H1 (cell line): ENCODE results near the gene VAT1L. TPM values are rescaled to one million over a fixed set of nuclear protein-coding genes. Genes with fewer than 3 reads are reported as not detected.

ENCODE experiments used
- CTCF ChIA-PET: fragments of 300-600 bp; sonication (Branson Sonifier 250); formaldehyde crosslinking; loops from one replicate; lab custom pipeline; 2021; ENCODE audit not compliant: partially characterized antibody; lab: Charles Lee
- POLR2A ChIA-PET: fragments of 300-600 bp; sonication (Branson Sonifier 250); formaldehyde crosslinking; loops from one replicate; lab custom pipeline; 2021; ENCODE audit warnings: inconsistent platforms; ENCODE audit not compliant: partially characterized antibody; lab: Charles Lee
- DNase-seq, 2 experiments: peaks; one replicate each; pipeline versions ENCODE4 v3.0.0 to v3.0.0-alpha.2; 2010 to 2022; ENCODE audit warnings: low spot score in 2 of 2, low read depth in 1 of 2, mixed read lengths in 1 of 2
- FAIRE-seq: peaks from 2 replicates; lab custom pipeline; 2011; peaks lifted over from hg19 to GRCh38; lab: Jason Lieb, UNC
- H2AFZ ChIP-seq: 2 replicates; pipeline ENCODE4 v1.8.1; 2012; ENCODE audit warnings: low read length, inconsistent platforms
- H2AK5ac ChIP-seq: 2 replicates; pipeline ENCODE4 v1.6.1; 2013; ENCODE audit warnings: low read depth, low read length
- H2BK120ac ChIP-seq: replicated peaks from 2 replicates; pipeline ENCODE3; 2013; ENCODE audit warnings: low read depth, low read length, inconsistent platforms
- H2BK12ac ChIP-seq: 2 replicates; pipeline ENCODE4 v1.6.1; 2013; ENCODE audit warnings: low read depth, low read length
- H2BK15ac ChIP-seq: 2 replicates; pipeline ENCODE4 v1.6.1; 2013; ENCODE audit warnings: low read length
- H2BK20ac ChIP-seq: 2 replicates; pipeline ENCODE4 v1.6.1; 2013; ENCODE audit warnings: low read length
- H2BK5ac ChIP-seq: 2 replicates; pipeline ENCODE4 v1.6.1; 2013; ENCODE audit warnings: low read depth, low read length
- H3K14ac ChIP-seq: 2 replicates; pipeline ENCODE4 v1.6.1; 2013; ENCODE audit warnings: inconsistent platforms; ENCODE audit not compliant: insufficient read length
- H3K18ac ChIP-seq: 2 replicates; pipeline ENCODE4 v1.6.1; 2013; ENCODE audit warnings: low read length; ENCODE audit errors: extremely low read depth
- H3K23ac ChIP-seq: 2 replicates; pipeline ENCODE4 v1.6.1; 2013; ENCODE audit warnings: inconsistent platforms; ENCODE audit not compliant: insufficient read length
- H3K23me2 ChIP-seq: 2 replicates; pipeline ENCODE4 v1.6.1; 2013; ENCODE audit warnings: low read depth, low read length
- H3K27ac ChIP-seq: 2 replicates; pipeline ENCODE4 v1.6.1; 2011; ENCODE audit warnings: low read depth, low read length, inconsistent platforms
- H3K27me3 ChIP-seq, 4 experiments: replicated peaks in 1 of 4; 1 replicate in 1 of 4; 2 replicates in 3 of 4; pipeline versions ENCODE4 v1.6.1 to v1.8.1; 2011 to 2013; ENCODE audit warnings: low read length in 3 of 4, mild to moderate bottlenecking in 3 of 4, inconsistent platforms in 2 of 4, mixed read lengths in 2 of 4, moderate library complexity in 1 of 4; ENCODE audit not compliant: control insufficient read depth in 3 of 4, insufficient read depth in 3 of 4; ENCODE audit errors: extremely low read depth in 1 of 4
- H3K36me3 ChIP-seq, 4 experiments: 2 replicates each; pipeline versions ENCODE4 v1.6.1 to v1.8.1; 2011 to 2013; ENCODE audit warnings: mild to moderate bottlenecking in 4 of 4, low read length in 3 of 4, moderate library complexity in 2 of 4, control low read depth in 1 of 4, inconsistent platforms in 1 of 4; ENCODE audit not compliant: insufficient read depth in 4 of 4, control insufficient read depth in 2 of 4
- H3K4ac ChIP-seq: replicated peaks from 2 replicates; pipeline ENCODE3; 2013; ENCODE audit warnings: low read length, low read depth, mixed read lengths, inconsistent platforms; ENCODE audit not compliant: insufficient read length
- H3K4me1 ChIP-seq, 4 experiments: replicated peaks in 1 of 4; 1 replicate in 1 of 4; 2 replicates in 3 of 4; pipeline versions ENCODE4 v1.6.1 to v1.8.1; 2011 to 2013; ENCODE audit warnings: low read length in 3 of 4, inconsistent platforms in 2 of 4, mixed read lengths in 1 of 4; ENCODE audit not compliant: insufficient read depth in 4 of 4, control insufficient read depth in 3 of 4
- H3K4me2 ChIP-seq, 2 experiments: 2 replicates each; pipeline versions ENCODE4 v1.6.1 to v1.8.1; 2011 to 2013; ENCODE audit warnings: low read depth in 2 of 2, low read length in 2 of 2, control low read depth in 1 of 2, inconsistent platforms in 1 of 2, mild to moderate bottlenecking in 1 of 2; ENCODE audit not compliant: insufficient read depth in 1 of 2
- H3K4me3 ChIP-seq, 4 experiments: fragments of 200-600, 300-600 bp in 1 of 4; sonication (generic), shearing (Covaris generic), sonication (Bioruptor Twin) in 1 of 4; 2 replicates each; pipeline versions ENCODE4 v1.5.1 to v1.8.1; 2011 to 2016; ENCODE audit warnings: low read length in 4 of 4, low read depth in 3 of 4, control low read depth in 2 of 4, inconsistent platforms in 2 of 4, mild to moderate bottlenecking in 2 of 4, mixed read lengths in 1 of 4, moderate library complexity in 1 of 4; ENCODE audit not compliant: insufficient read depth in 2 of 4; ENCODE audit errors: extremely low read depth in 1 of 4
- H3K56ac ChIP-seq: replicated peaks from 2 replicates; pipeline ENCODE3; 2013; ENCODE audit warnings: low read depth, mild to moderate bottlenecking, mixed read lengths, low read length, inconsistent platforms; ENCODE audit not compliant: insufficient read length
- H3K79me1 ChIP-seq: 2 replicates; pipeline ENCODE4 v1.6.1; 2013; ENCODE audit warnings: low read depth, low read length, control low read depth
- H3K79me2 ChIP-seq, 2 experiments: 2 replicates each; pipeline versions ENCODE4 v1.6.1 to v1.8.1; 2012 to 2013; ENCODE audit warnings: low read length in 2 of 2, mild to moderate bottlenecking in 2 of 2, inconsistent platforms in 1 of 2; ENCODE audit not compliant: insufficient read depth in 2 of 2, control insufficient read depth in 1 of 2
- H3K9ac ChIP-seq, 4 experiments: replicated peaks in 1 of 4; 1 replicate in 1 of 4; 2 replicates in 3 of 4; pipeline versions ENCODE4 v1.6.1 to v1.8.1; 2011 to 2013; ENCODE audit warnings: low read depth in 3 of 4, low read length in 3 of 4, control low read depth in 2 of 4, mild to moderate bottlenecking in 2 of 4, moderate library complexity in 2 of 4, inconsistent platforms in 1 of 4; ENCODE audit errors: extremely low read depth in 1 of 4
- H3K9me3 ChIP-seq, 2 experiments: 2 replicates each; pipeline versions ENCODE4 v1.6.1 to v1.8.1; 2012 to 2013; ENCODE audit warnings: mild to moderate bottlenecking in 2 of 2, moderate library complexity in 2 of 2, control low read depth in 1 of 2, inconsistent platforms in 1 of 2, low read depth in 1 of 2, low read length in 1 of 2, mixed read lengths in 1 of 2; ENCODE audit not compliant: insufficient read depth in 2 of 2
- H4K20me1 ChIP-seq, 2 experiments: replicated peaks in 1 of 2; 2 replicates each; pipeline versions ENCODE3 to v1.8.1; 2011 to 2013; ENCODE audit warnings: inconsistent platforms in 2 of 2, low read length in 2 of 2, mild to moderate bottlenecking in 1 of 2; ENCODE audit not compliant: insufficient read depth in 2 of 2, control insufficient read depth in 1 of 2
- H4K5ac ChIP-seq: 2 replicates; pipeline ENCODE4 v1.6.1; 2013; ENCODE audit warnings: low read length, low read depth, mixed read lengths, inconsistent platforms; ENCODE audit not compliant: insufficient read length
- H4K8ac ChIP-seq: 2 replicates; pipeline ENCODE4 v1.8.0; 2013; ENCODE audit warnings: mild to moderate bottlenecking, moderate library complexity, low read length, inconsistent platforms; ENCODE audit not compliant: insufficient read depth; ENCODE audit errors: extremely low read depth
- H4K91ac ChIP-seq: replicated peaks from 2 replicates; pipeline ENCODE3; 2013; ENCODE audit warnings: low read length, mixed read lengths, inconsistent platforms; ENCODE audit not compliant: insufficient read length
- BACH1 ChIP-seq: IDR thresholded peaks from 2 replicates; pipeline ENCODE4 v1.6.1; 2012; ENCODE audit warnings: low read length, improper control_type of control experiment
- SUZ12 ChIP-seq: fragments of 200-600 bp; sonication (generic); IDR thresholded peaks from 2 replicates; pipeline ENCODE4 v1.6.1; 2012; ENCODE audit warnings: mild to moderate bottlenecking, inconsistent platforms, low read length, moderate library complexity, mixed read lengths
- WGBS, 2 experiments: shearing (Covaris generic) in 1 of 2; methylation state at CpG; one replicate each; pipeline versions ENCODE4 v1.1.6 to v1.1.7; 2013 to 2015; ENCODE audit warnings: low lambda C conversion rate in 2 of 2, mixed read lengths in 2 of 2, inconsistent platforms in 1 of 2, low coverage in 1 of 2, missing lambda C conversion rate in 1 of 2; ENCODE audit not compliant: insufficient replicate concordance in 2 of 2, insufficient coverage in 1 of 2, insufficient read length in 1 of 2; ENCODE audit errors: extremely low coverage in 1 of 2, missing lambda C conversion rate in 1 of 2; 5-methylcytosine and 5-hydroxymethylcytosine counted together
- polyA plus RNA-seq, 7 experiments: library from polyadenylated mRNA; depleted of rRNA in 3 of 7; stranded (reverse) in 5 of 7; unstranded in 2 of 7; fragments of >200 nt in 5 of 7; fragments of 200-250 nt in 2 of 7; gene quantifications; 1 replicate in 5 of 7; 2 replicates in 1 of 7; 4 replicates in 1 of 7; pipeline versions ENCODE4 v1.2.1 to v1.2.3, GENCODE V29; 2011 to 2013; ENCODE audit warnings: missing spikeins in 2 of 7, mixed read lengths in 2 of 7
- total RNA-seq: library from RNA; stranded (reverse); fragmentation: NEBNext Ultra II Directional; extraction: Animal tissue kit (Norgen Biotek cat#: 25700); gene quantifications from 2 replicates; pipeline ENCODE4 v1.2.1, GENCODE V29; 2021

VAT1L gene
- total and polyA plus RNA-seq, 2 of the 8 experiments (the other 6 are each of a cell fraction or from before 2014, with no cell fraction given), result 46.3 to 48.2 TPM

GRCh38 chr16:77977339-77977738 lies 189.0 kb downstream of the VAT1L start:
- no peak overlapping the region for H4K5ac ChIP-seq
- H3K4ac ChIP-seq, result no peak overlapping the region
- peaks cover 2 to 17% (median 7%) of the 10 kb centered on the region in 4 experiments; a peak in 7 of 8 replicates for H3K36me3 ChIP-seq
- no peaks in the 10 kb centered on the region for H3K79me2 ChIP-seq
- H3K4me2 ChIP-seq, result no peak overlapping the region
- POLR2A ChIA-PET, result no interaction called here
- no peak overlapping the region for H2BK120ac ChIP-seq
- H3K79me1 ChIP-seq, result no peaks in the 10 kb centered on the region
- H4K8ac ChIP-seq, result no peak overlapping the region
- FAIRE-seq (no peak), DNase-seq (no peak)
- 87% methylated on average over 5 of the region's 5 CpGs; no CpG with 5 or more reads in 1 of the 2 experiments for WGBS, 2 experiments
- H2BK20ac ChIP-seq, result 0 out of 2 replicates have a peak overlapping the region, but pooled peaks have one; percentile 52
- H3K56ac ChIP-seq, result no peak overlapping the region
- no peak overlapping the region for H2BK5ac ChIP-seq
- no peak overlapping the region for H3K23ac ChIP-seq
- H3K18ac ChIP-seq, result no peak overlapping the region
- H2AK5ac ChIP-seq, result no peak overlapping the region
- H4K20me1 ChIP-seq, result no peaks in the 10 kb centered on the region
- H3K14ac ChIP-seq, result no peak overlapping the region
- H4K91ac ChIP-seq, result no peak overlapping the region
- H3K4me3 ChIP-seq, result no peak overlapping the region
- H3K9me3 ChIP-seq, result no peaks in the 10 kb centered on the region
- H3K9ac ChIP-seq, result no peak overlapping the region
- H2BK12ac ChIP-seq, result no peak overlapping the region
- H3K27me3 ChIP-seq, result no peaks in the 10 kb centered on the region
- no peaks in the 10 kb centered on the region; a peak in 1 of 7 replicates for H3K4me1 ChIP-seq
- H2BK15ac ChIP-seq, result no peak overlapping the region
- H3K27ac ChIP-seq, result no peak overlapping the region
- CTCF ChIA-PET, result interaction anchor here (0.7 to 24.3 kb wide), 6 partner anchors 8 to 300 kb away, joined by 3 to 362 read pairs (median 9); no protein-coding TSS in a partner anchor
- H3K23me2 ChIP-seq, result no peaks in the 10 kb centered on the region
- H2AFZ ChIP-seq, result no peak overlapping the region
- TF ChIP-seq BACH1, result no peak
- TF ChIP-seq SUZ12, result no peak
